ES-I3 (cell line): ENCODE measurements around the gene TFAP2E.
A peak's percentile ranks its signal among the peaks of the same experiment; 100 is the strongest.
"Not testable (repeated sequence)": the region's sequence is repeated elsewhere in the genome, so short reads cannot be mapped to it uniquely, and the experiment has no call there.

Source experiments
- H3K36me3 ChIP-seq: 2 replicates; pipeline ENCODE4 v1.6.1; 2013; ENCODE audit warnings: mild to moderate bottlenecking, low read length, control low read depth, moderate library complexity; ENCODE audit not compliant: insufficient read depth
- H3K4me1 ChIP-seq: 2 replicates; pipeline ENCODE4 v1.6.1; 2013; ENCODE audit warnings: mild to moderate bottlenecking, control low read depth, low read length; ENCODE audit not compliant: insufficient read depth
- H3K9ac ChIP-seq: 2 replicates; pipeline ENCODE4 v1.6.1; 2013; ENCODE audit warnings: low read depth, mild to moderate bottlenecking, low read length, moderate library complexity
- H3K9me3 ChIP-seq: 2 replicates; pipeline ENCODE4 v1.6.1; 2013; ENCODE audit warnings: mild to moderate bottlenecking, low read length, moderate library complexity; ENCODE audit not compliant: control insufficient read depth, insufficient read depth

The TFAP2E gene

DNA sequence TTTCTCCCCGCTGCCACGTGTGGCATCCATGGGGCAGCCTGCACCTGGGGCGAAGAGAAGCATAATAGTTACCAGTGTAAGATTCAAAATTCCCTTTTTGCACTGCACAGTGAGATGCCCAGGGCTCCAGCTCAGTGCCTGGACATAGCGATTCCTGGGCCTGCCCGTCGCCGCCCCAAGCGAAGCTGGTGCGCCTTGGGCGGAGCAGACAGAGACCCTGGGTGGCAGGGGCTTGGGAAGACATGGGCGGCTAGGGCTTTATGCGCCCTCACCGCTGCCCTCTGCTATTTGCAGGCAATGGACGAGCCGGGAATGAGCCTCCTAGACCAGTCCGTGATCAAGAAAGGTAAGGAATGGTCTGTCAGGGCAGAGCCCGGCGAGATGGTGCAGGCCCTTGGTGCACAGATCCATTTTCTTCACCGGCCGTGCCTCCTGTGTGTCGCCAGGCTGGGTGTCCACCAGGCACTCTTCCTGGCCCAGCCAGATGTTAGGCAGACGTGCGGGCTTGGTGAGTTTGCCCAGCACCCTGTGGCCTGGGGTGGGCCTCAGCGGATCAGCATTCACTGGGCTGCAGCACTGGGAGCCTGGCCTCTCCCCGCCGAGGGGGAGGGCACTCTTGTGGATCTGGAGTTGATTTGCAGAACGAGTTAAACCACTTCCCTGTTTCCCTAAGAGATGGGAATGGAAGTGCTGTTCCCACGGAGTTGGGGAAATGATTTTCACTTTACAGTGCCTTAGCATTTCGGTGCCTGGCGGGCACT lies 1.7 kb downstream of the TFAP2E start:
- peaks cover 20% of the 10 kb centered on the region for H3K4me1 ChIP-seq
- H3K36me3 ChIP-seq: no peaks in the 10 kb centered on the region
- no peaks in the 10 kb centered on the region for H3K9me3 ChIP-seq
- H3K9ac ChIP-seq: no peak overlapping the region

DNA sequence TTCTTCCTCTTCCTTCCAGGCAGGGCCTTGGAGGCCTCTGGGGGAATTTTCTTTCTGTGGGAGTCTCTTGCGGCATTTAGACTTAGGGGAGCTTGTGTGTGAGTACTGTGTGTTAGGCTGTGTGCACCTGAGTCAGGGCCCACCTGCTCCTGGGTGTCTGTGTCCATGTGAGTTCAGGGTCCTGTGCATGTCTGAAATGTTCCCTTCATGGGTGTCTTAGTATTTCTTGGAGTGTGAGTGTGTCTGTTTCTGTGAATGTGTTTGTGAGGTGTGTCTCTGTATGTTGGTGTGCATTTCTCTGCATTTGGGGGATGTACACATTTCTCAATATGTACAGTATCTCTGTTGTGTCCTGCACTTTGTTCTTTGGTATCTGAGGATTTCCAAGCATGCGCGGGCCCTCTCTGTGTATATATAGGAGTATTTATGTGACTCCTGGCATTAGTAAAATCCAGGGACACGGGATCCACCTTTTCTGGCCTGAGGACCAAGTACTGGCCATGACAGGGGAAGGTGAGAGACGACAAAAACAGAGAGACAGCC lies 2.4 kb downstream of the TFAP2E start:
- H3K9ac ChIP-seq: no peak overlapping the region

DNA sequence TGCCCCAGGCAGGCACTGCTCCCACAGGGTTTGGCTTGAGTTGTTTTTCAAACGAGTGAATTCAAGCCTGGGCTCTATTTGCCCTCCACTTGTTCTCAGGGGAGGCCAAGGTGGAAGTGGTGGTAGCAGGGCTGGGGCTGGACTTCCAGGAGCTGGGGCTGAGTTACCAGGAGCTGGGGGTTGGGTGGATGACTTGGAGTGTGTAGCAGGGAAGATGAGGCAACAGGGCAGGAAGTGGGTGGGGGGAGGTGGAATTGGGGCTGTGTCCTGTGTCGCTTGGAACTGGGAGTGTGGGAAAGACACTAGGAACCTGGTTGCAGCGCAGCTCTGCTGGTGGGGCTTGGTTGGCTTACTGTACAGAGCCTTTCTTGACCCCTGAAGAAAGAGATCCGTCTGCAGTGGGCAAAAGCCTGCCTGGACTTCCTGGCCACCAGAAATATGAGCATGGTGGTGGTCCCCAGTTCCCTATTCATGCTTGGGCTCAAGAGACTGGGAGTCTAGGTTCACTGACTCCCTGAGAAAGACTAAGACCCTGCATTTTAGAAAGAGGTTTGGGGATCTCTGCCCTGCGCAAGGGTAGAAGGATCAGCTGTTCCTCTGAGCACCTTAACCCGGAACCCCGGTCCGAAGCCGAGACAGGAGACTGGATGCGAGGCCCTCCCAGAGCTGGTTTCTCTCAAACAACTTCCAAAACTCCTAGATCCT lies 3.1 kb downstream of the TFAP2E start:
- no peaks in the 10 kb centered on the region for H3K36me3 ChIP-seq
- H3K9me3 ChIP-seq: no peaks in the 10 kb centered on the region
- peak overlapping the region; percentile 57; the same call in 1 of the 2 replicates for H3K9ac ChIP-seq
- peaks cover 20% of the 10 kb centered on the region for H3K4me1 ChIP-seq

More for the DNA sequence above, 2.4 kb downstream of the TFAP2E start:
- Histone ChIP-seq H3K9me3 (no peaks in the 10 kb centered on the region), H3K36me3 (no peaks in the 10 kb centered on the region), H3K4me1 (peaks cover 20% of the 10 kb centered on the region)

DNA sequence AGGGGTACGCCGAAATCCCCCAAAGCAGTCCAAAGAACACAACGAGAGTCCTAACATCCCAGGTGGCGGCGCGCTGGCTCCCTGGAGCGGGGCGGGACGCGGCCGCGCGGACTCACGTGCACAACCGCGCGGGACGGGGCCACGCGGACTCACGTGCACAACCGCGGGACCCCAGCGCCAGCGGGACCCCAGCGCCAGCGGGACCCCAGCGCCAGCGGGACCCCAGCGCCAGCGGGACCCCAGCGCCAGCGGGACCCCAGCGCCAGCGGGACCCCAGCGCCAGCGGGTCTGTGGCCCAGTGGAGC lies 3.6 kb downstream of the TFAP2E start:
- Histone ChIP-seq H3K9ac (peak overlapping the region; percentile 57; the same call in 1 of the 2 replicates), H3K4me1 (peaks cover 20% of the 10 kb centered on the region)
- not testable (repeated sequence) for H3K9me3 ChIP-seq, H3K36me3 ChIP-seq

DNA sequence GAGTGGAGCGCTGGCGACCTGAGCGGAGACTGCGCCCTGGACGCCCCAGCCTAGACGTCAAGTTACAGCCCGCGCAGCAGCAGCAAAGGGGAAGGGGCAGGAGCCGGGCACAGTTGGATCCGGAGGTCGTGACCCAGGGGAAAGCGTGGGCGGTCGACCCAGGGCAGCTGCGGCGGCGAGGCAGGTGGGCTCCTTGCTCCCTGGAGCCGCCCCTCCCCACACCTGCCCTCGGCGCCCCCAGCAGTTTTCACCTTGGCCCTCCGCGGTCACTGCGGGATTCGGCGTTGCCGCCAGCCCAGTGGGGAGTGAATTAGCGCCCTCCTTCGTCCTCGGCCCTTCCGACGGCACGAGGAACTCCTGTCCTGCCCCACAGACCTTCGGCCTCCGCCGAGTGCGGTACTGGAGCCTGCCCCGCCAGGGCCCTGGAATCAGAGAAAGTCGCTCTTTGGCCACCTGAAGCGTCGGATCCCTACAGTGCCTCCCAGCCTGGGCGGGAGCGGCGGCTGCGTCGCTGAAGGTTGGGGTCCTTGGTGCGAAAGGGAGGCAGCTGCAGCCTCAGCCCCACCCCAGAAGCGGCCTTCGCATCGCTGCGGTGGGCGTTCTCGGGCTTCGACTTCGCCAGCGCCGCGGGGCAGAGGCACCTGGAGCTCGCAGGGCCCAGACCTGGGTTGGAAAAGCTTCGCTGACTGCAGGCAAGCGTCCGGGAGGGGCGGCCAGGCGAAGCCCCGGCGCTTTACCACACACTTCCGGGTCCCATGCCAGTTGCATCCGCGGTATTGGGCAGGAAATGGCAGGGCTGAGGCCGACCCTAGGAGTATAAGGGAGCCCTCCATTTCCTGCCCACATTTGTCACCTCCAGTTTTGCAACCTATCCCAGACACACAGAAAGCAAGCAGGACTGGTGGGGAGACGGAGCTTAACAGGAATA lies 4.2 kb downstream of the TFAP2E start:
- Histone ChIP-seq H3K4me1 (peaks cover 20% of the 10 kb centered on the region), H3K9ac (peak overlapping the region; percentile 57), H3K36me3 (no peaks in the 10 kb centered on the region), H3K9me3 (no peaks in the 10 kb centered on the region)

DNA sequence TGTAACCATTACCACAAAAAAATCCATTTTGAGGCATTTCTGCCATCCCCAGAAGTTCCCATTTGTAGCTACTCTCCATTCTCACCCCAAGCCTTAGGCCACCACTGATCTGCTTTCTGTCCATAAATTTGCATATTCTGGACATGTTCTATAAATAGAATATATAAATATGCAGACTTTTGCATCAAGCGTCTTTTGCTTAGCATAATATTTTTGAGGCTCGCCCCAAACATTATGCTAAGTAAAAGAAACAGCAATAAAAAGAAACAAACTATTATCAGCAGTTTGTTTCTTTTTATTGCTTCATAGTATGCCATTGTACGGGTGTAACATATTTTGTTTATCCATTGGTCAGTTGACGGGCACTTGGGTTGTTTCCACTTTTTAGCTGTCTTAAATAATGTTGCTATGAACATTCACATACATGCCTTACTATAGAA lies 7.9 kb downstream of the TFAP2E start:
- peaks cover 7% of the 10 kb centered on the region for H3K4me1 ChIP-seq
- no peak overlapping the region for H3K9ac ChIP-seq
- H3K9me3 ChIP-seq: no peaks in the 10 kb centered on the region
- no peaks in the 10 kb centered on the region for H3K36me3 ChIP-seq

DNA sequence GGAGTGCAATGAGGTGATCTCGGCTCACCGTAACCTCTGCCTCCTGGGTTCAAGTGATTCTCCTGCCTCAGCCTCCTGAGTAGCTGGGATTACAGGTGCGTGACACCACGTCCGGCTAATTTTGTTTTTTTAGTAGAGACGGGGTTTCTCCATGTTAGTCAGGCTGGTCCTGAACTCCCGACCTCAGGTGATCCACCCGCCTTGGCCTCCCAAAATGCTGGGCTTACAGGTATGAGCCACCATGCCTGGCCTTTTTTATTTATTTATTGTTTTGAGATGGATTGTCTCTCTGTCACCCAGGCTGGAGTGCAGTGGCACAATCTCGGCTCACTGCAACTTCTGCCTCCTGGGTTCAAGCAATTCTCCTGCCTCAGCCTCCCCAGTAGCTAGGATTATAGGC lies 8.5 kb downstream of the TFAP2E start:
- H3K4me1 ChIP-seq, H3K9me3 ChIP-seq, H3K9ac ChIP-seq, H3K36me3 ChIP-seq: not testable (repeated sequence)

DNA sequence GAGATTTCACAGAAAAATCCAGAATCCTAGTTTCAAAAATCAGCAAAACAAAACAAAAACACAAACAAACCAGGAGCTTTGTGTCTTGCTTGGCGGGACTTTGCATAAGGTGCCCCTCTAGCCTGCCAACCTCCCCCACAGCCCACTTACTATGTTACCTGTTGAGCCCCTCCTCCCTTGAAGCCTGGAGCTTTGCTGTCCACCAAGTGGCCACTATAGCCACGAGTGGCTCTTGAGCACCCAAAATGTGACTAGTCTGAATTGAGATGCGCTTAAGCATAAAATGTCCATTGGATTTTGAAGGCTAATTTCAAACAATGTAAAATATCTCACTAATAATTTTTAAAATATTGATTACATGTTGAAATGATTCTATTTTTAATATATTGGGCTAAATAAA lies 12.2 kb downstream of the TFAP2E start:
- Histone ChIP-seq H3K4me1 (no peaks in the 10 kb centered on the region; the same call in 1 of the 2 replicates), H3K9ac (no peak overlapping the region), H3K36me3 (no peaks in the 10 kb centered on the region), H3K9me3 (no peaks in the 10 kb centered on the region)

DNA sequence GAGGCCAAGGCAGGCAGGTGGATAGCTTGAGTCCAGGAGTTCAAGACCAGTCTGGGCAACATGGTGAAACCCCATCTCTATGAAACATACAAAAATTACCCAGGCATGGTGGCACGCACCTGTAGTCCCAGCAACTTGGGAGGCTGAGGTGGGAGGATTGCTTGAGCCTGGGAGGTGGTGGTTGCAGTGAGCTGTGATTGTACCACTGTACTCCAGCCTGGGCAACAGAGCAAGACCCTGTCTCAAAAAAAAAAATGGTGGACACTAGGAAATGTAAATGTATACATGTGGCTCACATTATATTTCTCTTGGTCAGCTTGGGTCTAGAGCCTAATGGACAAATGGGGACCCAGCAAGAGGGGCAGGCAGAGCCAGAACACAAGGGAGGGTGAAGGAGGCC lies 12.7 kb downstream of the TFAP2E start:
- not testable (repeated sequence) for H3K9ac ChIP-seq, H3K36me3 ChIP-seq, H3K4me1 ChIP-seq, H3K9me3 ChIP-seq

DNA sequence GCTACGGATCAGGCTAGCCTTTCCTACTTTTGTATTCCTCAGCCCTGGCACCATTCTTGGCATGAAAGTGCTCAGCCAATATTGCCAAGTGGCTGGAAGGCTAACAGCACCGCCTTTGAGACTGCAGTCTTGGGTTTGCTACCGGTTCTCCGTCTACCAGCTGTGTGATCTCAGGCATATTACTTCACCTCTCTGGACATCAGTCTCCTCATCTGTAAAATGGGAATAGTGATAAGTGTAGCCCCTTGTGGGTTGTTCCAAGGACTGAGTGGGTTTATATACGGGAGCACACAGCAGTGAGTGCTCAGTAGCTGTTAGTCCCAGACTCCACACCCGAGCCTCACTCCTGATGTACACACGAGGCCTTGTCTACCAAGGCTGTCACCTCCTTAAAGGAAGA lies 13.7 kb downstream of the TFAP2E start:
- Histone ChIP-seq H3K9ac (no peak overlapping the region), H3K4me1 (no peaks in the 10 kb centered on the region; the same call in 1 of the 2 replicates), H3K9me3 (no peaks in the 10 kb centered on the region), H3K36me3 (no peaks in the 10 kb centered on the region)

DNA sequence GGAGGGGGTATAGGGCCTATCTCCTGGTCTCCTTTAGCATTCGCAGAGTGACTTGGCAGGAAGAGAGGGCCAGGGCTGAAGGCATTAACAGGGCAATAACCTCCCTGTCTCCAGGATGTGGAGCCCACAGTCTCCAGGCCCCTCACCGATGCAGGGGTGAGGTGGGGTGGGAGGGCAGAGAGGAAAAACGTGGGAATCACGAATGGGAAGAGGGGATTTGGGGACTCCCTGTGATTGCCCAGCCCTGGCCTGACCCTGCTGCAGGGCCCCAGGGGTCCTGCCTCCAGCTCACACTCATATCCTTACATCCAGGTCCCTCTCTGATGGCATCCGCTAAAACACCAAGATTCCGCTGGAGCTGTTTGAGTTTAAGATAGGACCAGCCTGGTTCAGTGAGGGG lies 14.6 kb downstream of the TFAP2E start:
- Histone ChIP-seq H3K4me1 (no peaks in the 10 kb centered on the region; the same call in 1 of the 2 replicates), H3K36me3 (no peaks in the 10 kb centered on the region)

DNA sequence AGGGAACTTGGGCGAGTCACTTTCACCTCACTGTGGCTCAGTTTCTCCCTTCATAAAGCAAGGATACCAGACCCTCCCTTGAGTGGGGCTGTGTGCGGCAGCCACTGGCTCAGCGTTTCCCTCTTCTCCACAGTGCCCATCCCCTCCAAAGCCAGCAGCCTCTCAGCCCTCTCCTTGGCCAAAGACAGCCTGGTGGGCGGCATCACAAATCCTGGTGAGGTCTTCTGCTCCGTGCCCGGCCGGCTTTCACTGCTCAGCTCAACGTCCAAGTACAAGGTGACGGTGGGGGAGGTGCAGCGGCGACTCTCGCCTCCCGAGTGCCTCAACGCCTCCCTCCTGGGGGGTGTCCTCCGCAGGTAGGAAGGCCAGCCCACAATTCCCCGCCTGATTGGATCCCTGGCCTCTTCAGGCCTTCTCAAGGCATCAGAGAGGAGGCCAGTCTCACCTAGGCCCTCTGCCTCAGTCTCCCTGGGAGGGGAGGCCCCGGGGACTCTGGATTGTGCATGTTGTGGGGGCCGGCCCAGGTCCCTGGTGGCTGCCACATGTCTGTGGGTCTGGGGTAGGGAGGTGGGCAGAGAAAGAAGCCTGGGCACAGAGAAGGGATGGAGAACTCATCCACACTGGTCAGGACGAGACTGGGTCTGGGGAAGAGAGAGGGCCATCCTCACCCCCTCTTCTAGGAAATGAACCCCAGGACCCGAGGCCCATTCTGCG lies 15.2 kb downstream of the TFAP2E start:
- Histone ChIP-seq H3K9ac (no peak overlapping the region), H3K4me1 (no peaks in the 10 kb centered on the region; the same call in 1 of the 2 replicates), H3K36me3 (no peaks in the 10 kb centered on the region), H3K9me3 (no peaks in the 10 kb centered on the region)

More for the DNA sequence above, 14.6 kb downstream of the TFAP2E start:
- no peak overlapping the region for H3K9ac ChIP-seq
- H3K9me3 ChIP-seq: no peaks in the 10 kb centered on the region

DNA sequence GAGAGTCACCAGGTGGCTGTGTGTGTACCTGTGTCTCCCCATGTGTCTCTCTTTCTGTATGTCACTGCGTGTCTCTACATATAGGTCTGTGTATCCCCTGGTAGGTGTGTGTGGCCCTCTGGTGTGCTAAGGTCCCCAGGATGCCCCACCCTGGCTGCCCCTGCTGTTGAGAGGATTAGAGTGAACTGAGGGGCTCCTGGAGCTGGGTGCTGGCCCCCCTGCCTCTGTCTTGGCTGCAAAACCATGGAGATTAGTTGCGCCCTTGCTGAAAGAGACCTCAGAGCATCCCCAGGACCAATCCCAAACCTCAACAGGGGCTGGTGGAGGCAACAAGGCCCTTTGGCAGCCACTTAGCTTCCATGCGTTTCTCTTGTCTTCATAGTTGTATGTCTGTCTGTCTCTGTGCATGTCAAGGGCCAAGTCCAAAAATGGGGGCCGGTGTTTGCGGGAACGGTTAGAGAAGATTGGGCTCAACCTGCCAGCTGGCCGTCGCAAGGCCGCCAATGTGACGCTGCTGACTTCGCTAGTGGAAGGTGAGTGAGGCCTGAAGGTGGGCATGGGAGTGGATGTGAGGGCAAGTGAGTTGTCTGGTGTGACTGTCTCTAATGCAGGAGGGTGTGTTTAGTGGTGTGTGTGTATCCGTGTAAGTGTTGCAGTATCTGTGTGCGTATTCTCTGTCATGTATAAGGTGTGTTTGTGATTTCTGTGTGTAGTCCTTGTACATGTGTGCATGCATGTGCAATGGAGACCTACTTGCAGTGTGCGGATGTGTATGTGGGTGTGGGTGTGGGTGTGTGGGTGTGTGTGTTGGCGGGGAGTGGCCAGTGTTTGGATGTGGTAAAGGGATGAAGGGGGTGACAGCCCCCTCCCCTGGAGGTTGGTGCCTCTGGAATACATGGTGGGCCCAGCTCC lies 16.7 kb downstream of the TFAP2E start:
- Histone ChIP-seq H3K9me3 (no peaks in the 10 kb centered on the region), H3K9ac (no peak overlapping the region), H3K36me3 (no peaks in the 10 kb centered on the region), H3K4me1 (no peaks in the 10 kb centered on the region; the same call in 1 of the 2 replicates)
